HPDE6-E6E7 (cell line): Measurements from ENCODE around the gene ARPP19.
A peak's percentile ranks its signal among the peaks of the same experiment; 100 is the strongest.
"Not testable (repeated sequence)": the region's sequence is repeated elsewhere in the genome, so short reads cannot be mapped to it uniquely, and the experiment has no call there.

Source experiments
- DNase-seq: peaks from one replicate; pipeline ENCODE4 v3.0.0; 2011; ENCODE audit warnings: missing footprints; ENCODE audit errors: extremely low spot score

Gene ARPP19

GRCh38 chr15:52568601-52569585 is at the start of gene ARPP19:
TSS of gene ARPP19 (minus strand) at chr15:52569030. CDS start at chr15:52568892, 138 bp downstream.
- DNase-seq = peak; percentile 94

GRCh38 chr15:52617026-52617425 is 48.2 kb upstream of the ARPP19 start:
- DNase-seq = no peak

- DNase-seq = no peak
Measured at GRCh38 chr15:52615302-52615701, 46.5 kb upstream of the ARPP19 start.

- DNase-seq = no peak
Measured at GRCh38 chr15:52609593-52609992, 40.8 kb upstream of the ARPP19 start.

GRCh38 chr15:52584414-52584813 is 15.6 kb upstream of the ARPP19 start:
- DNase-seq = no peak

GRCh38 chr15:52579852-52580251 is 11.0 kb upstream of the ARPP19 start:
- DNase-seq = no peak

- DNase-seq = no peak
Measured at GRCh38 chr15:52576692-52577091, 7.9 kb upstream of the ARPP19 start.

GRCh38 chr15:52575573-52575972 is 6.7 kb upstream of the ARPP19 start:
- not testable (repeated sequence) for DNase-seq

- DNase-seq = no peak
Measured at GRCh38 chr15:52575072-52575471, 6.2 kb upstream of the ARPP19 start.

GRCh38 chr15:52574623-52575022 is 5.8 kb upstream of the ARPP19 start:
- DNase-seq = not testable (repeated sequence)

- peak; percentile 40 for DNase-seq
Measured at GRCh38 chr15:52567871-52568600, 794 bp downstream of the ARPP19 start.

- DNase-seq = no peak
Measured at GRCh38 chr15:52566889-52567288, 1.9 kb downstream of the ARPP19 start.

GRCh38 chr15:52565417-52566358 is 3.1 kb downstream of the ARPP19 start:
- not testable (repeated sequence) for DNase-seq

GRCh38 chr15:52563501-52564060 is 5.2 kb downstream of the ARPP19 start:
- no peak for DNase-seq

GRCh38 chr15:52559575-52559974 is 9.3 kb downstream of the ARPP19 start:
- DNase-seq = no peak

- DNase-seq = no peak
Measured at GRCh38 chr15:52559022-52559421, 9.8 kb downstream of the ARPP19 start.

- peak; percentile 52 for DNase-seq
Measured at GRCh38 chr15:52558196-52558595, 10.6 kb downstream of the ARPP19 start.

GRCh38 chr15:52557274-52557641 is 11.6 kb downstream of the ARPP19 start:
- no peak for DNase-seq

- no peak for DNase-seq
Measured at GRCh38 chr15:52556524-52557273, 12.1 kb downstream of the ARPP19 start.

GRCh38 chr15:52552303-52552702 is 16.5 kb downstream of the ARPP19 start:
- no peak for DNase-seq
